Measurements from ENCODE around the gene NKD2.
"Not testable (repeated sequence)": the region's sequence is repeated elsewhere in the genome, so short reads cannot be mapped to it uniquely, and the experiment has no call there.

Gene NKD2

GRCh38 chr5:979100-979817 lies 29.3 kb upstream of the NKD2 start:
- no peak for DNase-seq

GRCh38 chr5:980001-980588 lies 28.5 kb upstream of the NKD2 start:
- DNase-seq: no peak

GRCh38 chr5:980966-981365 lies 27.6 kb upstream of the NKD2 start:
- no peak for DNase-seq

- no peak for DNase-seq
Observed at GRCh38 chr5:981456-981855, 27.1 kb upstream of the NKD2 start.

- DNase-seq: no peak
Observed at GRCh38 chr5:982377-983237, 26.0 kb upstream of the NKD2 start.

- no peak for DNase-seq
Observed at GRCh38 chr5:983238-983524, 25.4 kb upstream of the NKD2 start.

GRCh38 chr5:983568-983967 lies 25.0 kb upstream of the NKD2 start:
- DNase-seq: no peak

GRCh38 chr5:984774-985173 lies 23.8 kb upstream of the NKD2 start:
- DNase-seq: no peak

GRCh38 chr5:987761-988160 lies 20.8 kb upstream of the NKD2 start:
- no peak for DNase-seq

GRCh38 chr5:988322-988721 lies 20.3 kb upstream of the NKD2 start:
- DNase-seq: no peak

GRCh38 chr5:989961-990530 lies 18.6 kb upstream of the NKD2 start:
- no peak for DNase-seq

- no peak for DNase-seq
Observed at GRCh38 chr5:991472-992267, 16.9 kb upstream of the NKD2 start.

- no peak for DNase-seq
Observed at GRCh38 chr5:994272-994607, 14.4 kb upstream of the NKD2 start.

GRCh38 chr5:994821-995220 lies 13.8 kb upstream of the NKD2 start:
- DNase-seq: no peak

GRCh38 chr5:995318-995717 lies 13.3 kb upstream of the NKD2 start:
- DNase-seq: no peak

- peak; percentile 42 for DNase-seq
Observed at GRCh38 chr5:997001-997474, 11.6 kb upstream of the NKD2 start.

- DNase-seq: no peak
Observed at GRCh38 chr5:997711-998110, 10.9 kb upstream of the NKD2 start.

- no peak for DNase-seq
Observed at GRCh38 chr5:998246-999031, 10.2 kb upstream of the NKD2 start.

GRCh38 chr5:999032-999501 lies 9.5 kb upstream of the NKD2 start:
- DNase-seq: no peak

GRCh38 chr5:999724-1000123 lies 8.9 kb upstream of the NKD2 start:
- DNase-seq: no peak

GRCh38 chr5:1000329-1000728 lies 8.3 kb upstream of the NKD2 start:
- no peak for DNase-seq

GRCh38 chr5:1000831-1001230 lies 7.8 kb upstream of the NKD2 start:
- not testable (repeated sequence) for DNase-seq
